Sigmoid colon (tissue), 4 donors: Measurements from ENCODE around the gene PSPC1.

ENCODE experiments used
- EP300 ChIP-seq, 4 donors: sonication (generic); formaldehyde crosslinking; IDR thresholded peaks; one replicate each; pipeline ENCODE4 v1.6.1; 2017; ENCODE audit warnings: antibody characterized with exemption in 4 of 4
- POLR2A ChIP-seq, 2 donors: fragments of 450-650 bp; IDR thresholded peaks; one replicate each; pipeline ENCODE4 v1.6.1; 2016; ENCODE audit warnings: antibody characterized with exemption in 2 of 2, mild to moderate bottlenecking in 2 of 2, moderate library complexity in 2 of 2
- POLR2AphosphoS5 ChIP-seq, 4 donors: sonication (generic); formaldehyde crosslinking; IDR thresholded peaks; one replicate each; pipeline ENCODE4 v1.6.1; 2017; ENCODE audit warnings: antibody characterized with exemption in 4 of 4
- TF ChIP-seq, protein P1 (sequence below), 4 experiments: fragments of 450-650 bp in 3 of 4; fragments of 200-600 bp in 1 of 4; IDR thresholded peaks; one replicate each; pipeline ENCODE4 v1.5.1; 2016 to 2019; ENCODE audit warnings: antibody characterized with exemption in 4 of 4, mild to moderate bottlenecking in 3 of 4, moderate library complexity in 2 of 4

DNA sequence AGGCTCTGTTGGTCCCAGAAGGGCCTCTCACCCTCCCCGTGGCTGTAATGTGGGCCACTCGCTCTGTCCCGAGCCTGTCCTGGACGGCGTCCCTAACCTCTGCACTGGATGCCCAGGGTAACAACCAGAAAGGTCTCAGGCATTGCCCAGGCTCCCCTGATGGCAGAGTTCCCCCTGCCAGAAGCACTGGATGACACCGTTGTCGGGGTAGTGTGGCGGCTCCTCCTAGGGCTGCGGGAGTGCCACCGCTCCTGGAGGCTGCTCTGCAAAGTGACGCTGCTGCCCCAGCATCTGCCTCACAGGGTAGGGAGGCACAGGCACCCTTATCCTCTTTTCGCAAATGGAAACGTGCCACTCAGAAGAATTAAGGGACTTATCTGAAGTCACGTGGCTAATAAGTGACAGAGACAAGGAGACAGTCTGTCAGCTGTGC is 117.3 kb downstream of the PSPC1 start:
- TF ChIP-seq EP300 (IDR thresholded peaks at IDR 0.05) (no peak), POLR2A (IDR thresholded peaks at IDR 0.05) (no peak), POLR2AphosphoS5 (IDR thresholded peaks at IDR 0.05) (no peak)
- TF ChIP-seq, protein P1, sequence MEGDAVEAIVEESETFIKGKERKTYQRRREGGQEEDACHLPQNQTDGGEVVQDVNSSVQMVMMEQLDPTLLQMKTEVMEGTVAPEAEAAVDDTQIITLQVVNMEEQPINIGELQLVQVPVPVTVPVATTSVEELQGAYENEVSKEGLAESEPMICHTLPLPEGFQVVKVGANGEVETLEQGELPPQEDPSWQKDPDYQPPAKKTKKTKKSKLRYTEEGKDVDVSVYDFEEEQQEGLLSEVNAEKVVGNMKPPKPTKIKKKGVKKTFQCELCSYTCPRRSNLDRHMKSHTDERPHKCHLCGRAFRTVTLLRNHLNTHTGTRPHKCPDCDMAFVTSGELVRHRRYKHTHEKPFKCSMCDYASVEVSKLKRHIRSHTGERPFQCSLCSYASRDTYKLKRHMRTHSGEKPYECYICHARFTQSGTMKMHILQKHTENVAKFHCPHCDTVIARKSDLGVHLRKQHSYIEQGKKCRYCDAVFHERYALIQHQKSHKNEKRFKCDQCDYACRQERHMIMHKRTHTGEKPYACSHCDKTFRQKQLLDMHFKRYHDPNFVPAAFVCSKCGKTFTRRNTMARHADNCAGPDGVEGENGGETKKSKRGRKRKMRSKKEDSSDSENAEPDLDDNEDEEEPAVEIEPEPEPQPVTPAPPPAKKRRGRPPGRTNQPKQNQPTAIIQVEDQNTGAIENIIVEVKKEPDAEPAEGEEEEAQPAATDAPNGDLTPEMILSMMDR (IDR thresholded peaks at IDR 0.05): no peak
